MV-4-11 (cell line): ENCODE data around the gene AMDHD2.

Experiments
- DNase-seq: peaks from one replicate; lab custom pipeline; 2025; lab: John Stamatoyannopoulos, UW

The AMDHD2 gene

GRCh38 chr16:2482708-2483534 is 37.2 kb upstream of the AMDHD2 start:
- peak; percentile 31 for DNase-seq

GRCh38 chr16:2483939-2484897 is 36.0 kb upstream of the AMDHD2 start:
- no peak for DNase-seq

- DNase-seq = no peak
Observed at GRCh38 chr16:2484898-2485508, 35.2 kb upstream of the AMDHD2 start.

GRCh38 chr16:2485811-2486507 is 34.2 kb upstream of the AMDHD2 start:
- no peak for DNase-seq

GRCh38 chr16:2486645-2487516 is 33.3 kb upstream of the AMDHD2 start:
- no peak for DNase-seq

GRCh38 chr16:2487517-2487842 is 32.7 kb upstream of the AMDHD2 start:
- DNase-seq = no peak

GRCh38 chr16:2487903-2488531 is 32.2 kb upstream of the AMDHD2 start:
- peak; percentile 82 for DNase-seq

GRCh38 chr16:2489581-2489980 is 30.6 kb upstream of the AMDHD2 start:
- no peak for DNase-seq

- no peak for DNase-seq
Observed at GRCh38 chr16:2490190-2491105, 29.7 kb upstream of the AMDHD2 start.

GRCh38 chr16:2492292-2492691 is 27.9 kb upstream of the AMDHD2 start:
- DNase-seq = no peak

- no peak for DNase-seq
Observed at GRCh38 chr16:2493605-2494004, 26.6 kb upstream of the AMDHD2 start.

- DNase-seq = no peak
Observed at GRCh38 chr16:2494616-2495015, 25.6 kb upstream of the AMDHD2 start.

- DNase-seq = no peak
Observed at GRCh38 chr16:2495041-2495440, 25.1 kb upstream of the AMDHD2 start.

- no peak for DNase-seq
Observed at GRCh38 chr16:2496223-2497115, 23.7 kb upstream of the AMDHD2 start.

GRCh38 chr16:2497116-2497630 is 23.0 kb upstream of the AMDHD2 start:
- no peak for DNase-seq

- no peak for DNase-seq
Observed at GRCh38 chr16:2497695-2498484, 22.3 kb upstream of the AMDHD2 start.

- no peak for DNase-seq
Observed at GRCh38 chr16:2498531-2499253, 21.5 kb upstream of the AMDHD2 start.
